Activated T-helper 17 cell treated with anti-CD3 and anti-CD28 coated beads, Interleukin-2, amount 50 U/mL, for 72 hours (primary cell): ENCODE results near the gene TSPAN3. TPM values are rescaled to one million over a fixed set of nuclear protein-coding genes. Genes with fewer than 3 reads are reported as not detected.
A peak's percentile ranks its signal among the peaks of the same experiment; 100 is the strongest.

ENCODE experiments used
- ATAC-seq: fragments of 150-1000 bp; cut with Tn5 transposase; replicated peaks from 2 replicates; pipeline ENCODE4 v1.10.0; 2021; ENCODE audit warnings: mild to moderate bottlenecking, moderate library complexity
- H3K27ac Mint-ChIP-seq: one replicate; pipeline ENCODE4 v1.8.0; 2022; ENCODE audit warnings: mixed read lengths
- H3K27me3 Mint-ChIP-seq: one replicate; pipeline ENCODE4 v1.8.0; 2022; ENCODE audit warnings: mixed read lengths
- H3K36me3 Mint-ChIP-seq: one replicate; pipeline ENCODE4 v1.8.0; 2022; ENCODE audit warnings: low read depth, mild to moderate bottlenecking, mixed read lengths
- H3K4me1 Mint-ChIP-seq: one replicate; pipeline ENCODE4 v1.8.0; 2022; ENCODE audit warnings: mixed read lengths
- H3K4me3 Mint-ChIP-seq: one replicate; pipeline ENCODE4 v1.8.0; 2022; ENCODE audit warnings: mild to moderate bottlenecking, mixed read lengths
- H3K9me3 Mint-ChIP-seq: one replicate; pipeline ENCODE4 v1.8.0; 2022; ENCODE audit warnings: mixed read lengths
- total RNA-seq, 2 donors: library from RNA; stranded (reverse); gene quantifications; one replicate each; pipeline ENCODE4 v1.2.3, GENCODE V29; 2022

TSPAN3 gene
- total RNA-seq, 2 donors from 2014 or later = 9.6 to 27.6 TPM

DNA sequence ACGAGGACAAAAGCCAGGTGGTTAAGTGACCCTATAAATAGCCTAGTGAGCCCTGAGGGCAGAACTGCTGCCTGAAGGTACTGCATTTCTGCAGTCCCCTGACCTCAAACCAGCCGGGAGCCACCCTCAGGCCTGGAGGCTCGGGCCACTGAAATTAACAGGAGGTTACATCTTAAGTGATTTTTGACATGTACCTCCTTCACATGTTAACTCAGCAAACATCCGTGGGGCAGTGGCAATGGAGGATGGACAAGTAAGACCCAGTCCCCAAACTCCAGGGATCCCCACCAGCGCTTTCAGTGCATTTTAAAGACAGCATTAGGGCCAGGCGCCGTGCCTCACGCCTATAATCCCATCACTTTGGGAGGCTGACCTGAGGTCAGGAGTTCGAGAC lies 49.8 kb downstream of the TSPAN3 start:
- peaks cover 71% of the 10 kb centered on the region for H3K36me3 Mint-ChIP-seq
- H3K27ac Mint-ChIP-seq = peak overlapping the region; percentile 90
- H3K4me1 Mint-ChIP-seq = peaks cover 38% of the 10 kb centered on the region

DNA sequence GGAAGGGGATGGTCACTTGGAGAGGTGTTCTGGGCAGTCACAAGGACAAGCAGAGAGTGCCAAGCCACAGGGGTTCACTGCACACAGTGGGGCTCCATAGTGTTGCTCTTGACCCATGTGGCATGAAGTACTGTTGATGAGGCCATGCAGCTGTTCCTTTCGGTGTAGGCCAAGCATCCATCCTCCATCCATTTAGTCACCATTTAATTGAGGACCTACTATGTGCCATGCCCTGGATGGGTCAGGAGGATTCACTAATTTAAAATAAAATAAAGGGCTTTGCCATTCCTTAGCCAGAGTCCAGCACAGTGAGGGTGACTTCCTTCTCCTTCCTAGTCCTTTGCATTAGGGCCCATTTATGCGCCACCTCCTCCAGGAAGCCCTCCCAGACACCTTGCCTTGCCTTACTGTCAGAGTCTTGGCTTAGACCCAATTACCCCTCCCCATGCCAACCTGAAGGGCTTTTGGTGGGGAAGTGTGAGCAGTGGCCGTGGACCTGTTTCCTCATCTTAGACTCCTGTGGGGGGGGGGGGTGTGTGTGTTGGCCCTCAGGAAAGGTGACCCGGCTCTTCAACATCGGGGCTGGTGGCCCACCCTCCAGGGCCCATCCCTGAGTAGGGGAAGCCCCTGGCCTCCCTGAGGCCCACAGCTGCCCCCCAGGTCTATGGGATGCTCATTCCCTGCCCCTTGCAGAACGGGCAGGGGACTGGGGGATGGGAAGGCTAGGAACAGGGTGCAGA lies 50.4 kb downstream of the TSPAN3 start:
- no peaks in the 10 kb centered on the region for H3K9me3 Mint-ChIP-seq
- peak overlapping the region; percentile 82 for H3K4me3 Mint-ChIP-seq
- no peaks in the 10 kb centered on the region for H3K27me3 Mint-ChIP-seq
- H3K4me1 Mint-ChIP-seq = peaks cover 39% of the 10 kb centered on the region
- H3K36me3 Mint-ChIP-seq = peaks cover 65% of the 10 kb centered on the region
- peak overlapping the region; percentile 90 for H3K27ac Mint-ChIP-seq
- ATAC-seq = no peak

More for the DNA sequence above, 49.8 kb downstream of the TSPAN3 start:
- no peaks in the 10 kb centered on the region for H3K9me3 Mint-ChIP-seq
- H3K27me3 Mint-ChIP-seq = no peaks in the 10 kb centered on the region
- H3K4me3 Mint-ChIP-seq = peak overlapping the region; percentile 82
- no peak for ATAC-seq

DNA sequence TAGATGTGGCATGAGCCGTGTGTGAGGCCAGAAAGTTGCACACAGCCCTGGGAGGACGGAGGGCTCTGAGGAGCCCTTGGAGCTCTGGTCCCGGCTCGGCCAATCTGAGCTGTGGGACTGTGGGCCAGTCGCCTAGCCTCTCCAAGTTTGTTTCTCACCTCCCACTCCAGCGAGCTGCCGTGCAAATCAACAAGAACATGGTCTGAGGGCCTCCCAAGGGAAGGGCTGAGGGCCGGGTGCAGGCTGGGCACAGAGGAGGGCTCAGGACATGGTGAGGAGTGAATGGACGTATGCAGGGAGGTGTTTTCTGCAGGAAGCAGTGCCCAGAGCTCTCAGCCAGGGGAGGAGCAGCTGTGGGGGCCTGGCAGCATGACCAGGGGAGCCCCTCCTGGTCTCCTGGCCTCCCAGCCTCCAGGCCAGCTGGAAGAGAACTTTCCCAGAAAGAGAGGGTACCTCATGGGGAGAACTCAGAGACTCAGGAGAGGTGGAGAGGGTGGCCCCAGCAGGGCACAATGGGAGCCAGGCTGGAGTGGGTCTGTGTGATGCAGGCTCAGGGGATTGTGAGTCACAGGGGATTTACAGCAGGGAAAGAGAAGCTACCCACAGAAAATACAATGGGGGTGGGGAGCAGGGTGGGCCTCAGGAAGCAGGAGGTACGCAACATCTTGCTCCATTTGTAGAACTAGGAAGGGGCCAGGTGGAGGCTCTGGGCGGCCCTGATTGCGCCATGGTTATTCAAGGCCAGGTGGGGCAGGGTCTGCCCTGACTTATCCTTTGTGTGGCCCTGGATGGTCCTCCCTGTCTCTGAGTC lies 51.2 kb downstream of the TSPAN3 start:
- no peaks in the 10 kb centered on the region for H3K27me3 Mint-ChIP-seq
- no peaks in the 10 kb centered on the region for H3K9me3 Mint-ChIP-seq
- H3K27ac Mint-ChIP-seq = peak overlapping the region; percentile 90
- peaks cover 66% of the 10 kb centered on the region for H3K36me3 Mint-ChIP-seq
- peaks cover 44% of the 10 kb centered on the region for H3K4me1 Mint-ChIP-seq
- peak; percentile 63 for ATAC-seq
- peak overlapping the region; percentile 82 for H3K4me3 Mint-ChIP-seq

DNA sequence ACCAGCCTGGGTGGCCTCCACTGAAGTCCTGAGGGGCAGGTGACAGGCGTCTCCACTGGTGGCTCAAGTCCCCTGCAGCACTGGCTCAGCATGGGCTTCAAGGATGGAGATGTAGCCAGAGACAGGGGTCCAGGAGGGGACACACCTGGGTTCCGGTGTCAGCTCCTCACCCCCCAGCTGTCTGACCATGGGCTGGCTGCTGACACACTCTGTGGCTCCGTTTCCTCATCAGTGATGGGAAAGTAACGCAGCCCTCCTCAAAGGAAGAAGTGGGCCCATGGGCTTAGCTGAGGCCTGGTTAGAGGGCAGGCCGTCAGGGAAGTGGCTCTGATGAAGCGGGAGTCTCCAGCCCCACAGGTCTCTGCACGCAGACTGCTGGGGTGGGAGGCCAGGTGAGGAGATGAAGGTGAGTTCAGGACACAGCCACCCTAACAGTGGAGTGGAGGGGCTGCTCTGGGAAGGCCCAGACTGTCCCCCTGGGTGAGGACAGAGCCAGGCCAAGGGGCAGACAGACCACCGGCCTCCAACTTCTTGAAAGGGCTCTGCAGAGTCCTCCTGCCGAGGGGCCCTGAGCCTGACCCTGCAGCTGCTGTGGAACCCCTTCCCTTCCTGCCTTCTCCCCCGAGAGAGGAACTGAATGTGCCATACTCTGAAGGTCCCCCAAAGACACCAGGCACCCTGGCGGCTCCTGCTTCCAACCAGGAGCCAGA lies 52.0 kb downstream of the TSPAN3 start:
- peak overlapping the region; percentile 90 for H3K27ac Mint-ChIP-seq
- H3K4me1 Mint-ChIP-seq = peaks cover 47% of the 10 kb centered on the region
- no peaks in the 10 kb centered on the region for H3K27me3 Mint-ChIP-seq
- ATAC-seq = no peak
- peak overlapping the region; percentile 82 for H3K4me3 Mint-ChIP-seq
- H3K36me3 Mint-ChIP-seq = peaks cover 73% of the 10 kb centered on the region
- H3K9me3 Mint-ChIP-seq = no peaks in the 10 kb centered on the region

DNA sequence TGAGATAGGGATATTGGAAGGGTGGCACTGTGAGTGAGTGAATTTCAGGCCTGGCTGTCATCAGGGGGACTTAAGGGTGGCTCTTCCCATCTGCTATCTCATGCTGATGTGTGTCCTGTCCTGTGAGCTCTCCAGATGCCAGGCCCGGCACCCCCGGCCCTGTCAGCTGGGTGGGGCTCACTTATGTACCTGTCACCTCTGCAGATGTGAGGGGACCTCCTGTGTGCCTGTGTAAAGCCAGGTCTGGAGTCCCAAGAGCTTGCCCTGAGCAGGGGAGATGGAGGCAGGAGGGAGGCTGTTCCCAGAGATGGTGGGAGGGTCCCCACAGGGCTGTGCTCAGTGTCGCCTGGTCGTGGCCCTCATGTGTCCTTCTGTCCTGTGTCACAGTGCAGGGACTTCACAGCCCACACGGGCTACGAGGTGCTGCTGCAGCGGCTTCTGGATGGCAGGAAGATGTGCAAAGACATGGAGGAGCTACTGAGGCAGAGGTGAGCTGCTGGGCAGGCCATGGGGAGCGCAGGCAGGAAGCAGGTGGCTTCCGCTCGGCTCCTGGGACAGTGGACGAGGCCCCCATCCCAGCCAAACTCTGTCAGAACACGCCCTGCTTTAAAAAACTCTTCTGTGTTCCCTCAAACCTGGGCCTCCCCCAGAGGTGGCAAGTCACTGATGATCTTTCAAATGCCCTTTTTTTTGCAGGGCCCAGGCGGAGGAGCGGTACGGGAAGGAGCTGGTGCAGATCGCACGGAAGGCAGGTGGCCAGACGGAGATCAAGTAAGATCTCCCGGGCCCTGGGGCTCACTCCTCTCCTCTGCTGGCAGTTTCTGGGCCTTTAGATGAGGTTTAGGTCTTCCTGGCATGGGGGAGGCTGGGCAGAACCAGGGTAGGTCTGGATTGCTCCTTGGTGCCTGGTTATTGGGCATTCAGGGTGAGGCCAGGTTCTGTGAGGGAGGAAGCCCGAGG lies 52.9 kb downstream of the TSPAN3 start:
- Mint-ChIP-seq H3K36me3 (peaks cover 73% of the 10 kb centered on the region), H3K9me3 (no peaks in the 10 kb centered on the region), H3K4me1 (peaks cover 50% of the 10 kb centered on the region), H3K27ac (peak overlapping the region; percentile 90), H3K4me3 (peak overlapping the region; percentile 82), H3K27me3 (no peaks in the 10 kb centered on the region)
- ATAC-seq = no peak

DNA sequence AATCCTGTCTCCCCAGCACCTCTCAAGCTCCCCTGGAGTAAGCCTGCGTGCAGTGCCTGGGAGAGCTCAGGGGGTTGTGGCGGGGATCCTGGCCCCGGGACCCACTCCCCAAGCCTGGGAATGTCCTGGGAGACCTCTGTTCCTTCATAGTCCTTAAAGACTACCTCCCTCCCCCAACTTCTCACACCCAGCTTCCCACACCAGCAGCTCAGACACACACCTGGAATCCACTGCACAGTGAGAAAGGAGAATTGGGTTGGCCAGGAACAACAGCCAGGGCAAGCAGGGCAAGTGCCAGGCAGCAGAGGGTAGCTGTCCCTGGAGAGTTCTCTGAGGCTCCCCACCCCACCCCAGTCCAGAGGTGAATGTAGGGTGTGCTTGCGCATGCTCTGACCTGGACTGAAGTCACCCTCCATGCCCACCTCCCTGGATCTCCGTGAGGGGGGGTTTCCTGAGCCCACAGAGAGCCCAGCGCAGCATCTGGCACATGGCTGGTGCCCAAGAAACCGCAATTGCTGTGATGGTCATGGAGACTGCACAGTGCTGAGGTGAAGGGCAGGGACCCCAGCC lies 53.7 kb downstream of the TSPAN3 start:
- Mint-ChIP-seq H3K4me1 (peaks cover 53% of the 10 kb centered on the region), H3K36me3 (peaks cover 69% of the 10 kb centered on the region)
- ATAC-seq = no peak

DNA sequence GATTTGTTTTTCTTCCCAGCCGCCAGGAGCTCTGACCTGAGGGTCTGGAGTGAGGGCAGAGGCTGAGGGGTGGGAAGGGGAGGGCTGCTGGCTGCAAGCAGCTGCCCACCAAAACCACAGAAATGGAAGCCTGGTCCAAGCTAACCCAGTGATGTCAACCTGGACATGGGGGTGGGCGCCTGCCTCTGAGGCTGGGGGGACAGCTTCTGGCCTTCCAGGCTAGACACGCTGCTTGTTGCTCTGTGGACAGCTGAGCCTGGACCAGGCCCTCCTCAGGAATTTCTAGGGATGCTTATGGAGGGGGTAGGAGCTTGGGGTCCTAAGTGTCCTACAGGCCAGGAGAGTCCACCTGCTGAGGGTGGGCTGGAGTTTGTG lies 54.6 kb downstream of the TSPAN3 start:
- H3K36me3 Mint-ChIP-seq = peaks cover 60% of the 10 kb centered on the region
- ATAC-seq = no peak
- no peaks in the 10 kb centered on the region for H3K27me3 Mint-ChIP-seq
- no peak overlapping the region for H3K4me3 Mint-ChIP-seq
- peak overlapping the region; percentile 58 for H3K27ac Mint-ChIP-seq
- H3K4me1 Mint-ChIP-seq = peaks cover 55% of the 10 kb centered on the region
- no peaks in the 10 kb centered on the region for H3K9me3 Mint-ChIP-seq

More for the DNA sequence above, 53.7 kb downstream of the TSPAN3 start:
- H3K27me3 Mint-ChIP-seq = no peaks in the 10 kb centered on the region
- H3K27ac Mint-ChIP-seq = peak overlapping the region; percentile 90
- H3K4me3 Mint-ChIP-seq = no peak overlapping the region
- no peaks in the 10 kb centered on the region for H3K9me3 Mint-ChIP-seq

DNA sequence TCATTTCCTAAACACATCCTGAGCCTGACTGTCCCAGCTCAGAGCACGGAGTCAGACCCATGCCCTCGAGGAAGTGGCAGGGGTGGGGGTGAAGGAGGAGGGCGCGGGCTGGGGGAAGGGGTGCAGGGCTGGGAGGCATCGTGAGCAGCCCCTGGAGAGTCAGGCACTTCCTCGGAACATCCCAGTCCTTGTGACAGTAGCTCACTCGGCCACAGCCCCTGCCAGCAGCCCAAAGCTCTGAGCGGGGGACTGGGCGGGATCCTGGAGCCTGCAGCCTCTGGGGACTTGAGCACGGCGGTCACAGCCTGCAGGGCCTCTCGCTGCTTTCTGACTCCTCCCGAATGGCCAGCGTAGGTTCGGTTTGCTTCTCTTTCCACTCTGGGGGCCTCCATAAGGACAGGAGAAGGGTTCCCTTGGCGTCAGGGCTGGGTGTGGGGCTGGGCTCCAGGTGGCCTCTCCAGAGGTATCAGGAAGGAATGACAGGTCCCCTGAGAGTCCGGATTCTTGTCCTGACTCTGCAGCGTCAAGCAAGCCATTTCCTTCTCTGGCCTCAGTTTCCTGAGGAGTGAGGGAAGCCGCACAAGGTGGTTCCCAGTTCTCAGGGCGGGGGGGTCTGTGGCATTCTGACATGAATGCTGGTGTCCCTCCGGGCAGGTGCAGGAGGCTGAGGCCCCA lies 55.1 kb downstream of the TSPAN3 start:
- Mint-ChIP-seq H3K9me3 (no peaks in the 10 kb centered on the region), H3K4me3 (peak overlapping the region; percentile 79), H3K4me1 (peaks cover 60% of the 10 kb centered on the region), H3K36me3 (peaks cover 58% of the 10 kb centered on the region), H3K27ac (peak overlapping the region; percentile 94), H3K27me3 (no peaks in the 10 kb centered on the region)
- no peak for ATAC-seq

DNA sequence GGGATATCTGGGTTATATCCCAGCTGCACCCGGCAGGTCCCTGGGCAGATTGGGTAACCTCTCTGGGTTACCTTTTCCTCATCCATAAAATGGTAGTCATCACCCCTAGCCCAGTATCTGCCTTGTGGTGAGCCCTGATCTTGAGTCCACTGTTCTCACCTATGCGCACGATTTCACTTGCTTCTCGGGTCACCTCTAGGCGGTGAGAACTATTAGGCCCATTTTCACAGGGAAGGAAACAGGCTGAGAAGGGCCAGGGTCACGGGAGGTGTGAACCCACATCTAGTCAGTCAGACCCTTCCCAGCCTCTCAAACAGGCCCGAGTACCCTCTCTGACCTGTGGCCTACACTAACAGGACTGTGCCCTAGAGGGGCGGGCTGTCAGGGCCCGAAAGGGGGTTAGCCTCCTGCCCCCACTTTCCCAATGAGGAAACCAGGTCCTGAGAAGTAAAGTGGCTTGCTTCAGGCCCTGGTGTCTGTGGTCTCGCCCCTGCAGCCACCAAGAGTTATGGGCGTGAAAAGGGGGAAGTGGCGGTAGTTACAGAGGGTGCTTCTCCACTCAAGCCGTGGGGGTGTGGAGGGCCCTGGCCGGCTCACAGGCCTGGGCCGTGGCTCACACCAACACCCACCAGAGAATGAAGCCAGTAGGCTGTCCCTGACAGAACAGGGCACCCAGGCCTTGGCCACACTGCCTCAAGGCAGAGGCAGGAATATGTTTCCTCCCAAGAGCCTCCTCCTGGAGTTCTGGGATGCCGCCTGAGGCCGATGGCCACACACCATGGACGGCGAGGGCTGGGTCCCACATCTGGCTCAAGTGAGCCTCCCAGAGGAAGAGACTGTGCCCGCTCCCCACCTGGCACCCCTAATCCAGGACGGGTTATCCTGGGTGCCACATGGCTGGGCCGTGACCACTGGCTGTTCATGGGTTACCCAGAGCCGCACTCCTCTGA lies 56.5 kb downstream of the TSPAN3 start:
- Mint-ChIP-seq H3K27ac (peak overlapping the region; percentile 94), H3K27me3 (no peaks in the 10 kb centered on the region), H3K4me3 (peak overlapping the region; percentile 79), H3K4me1 (peaks cover 59% of the 10 kb centered on the region), H3K36me3 (peaks cover 58% of the 10 kb centered on the region), H3K9me3 (no peaks in the 10 kb centered on the region)
- peak; percentile 58 for ATAC-seq

DNA sequence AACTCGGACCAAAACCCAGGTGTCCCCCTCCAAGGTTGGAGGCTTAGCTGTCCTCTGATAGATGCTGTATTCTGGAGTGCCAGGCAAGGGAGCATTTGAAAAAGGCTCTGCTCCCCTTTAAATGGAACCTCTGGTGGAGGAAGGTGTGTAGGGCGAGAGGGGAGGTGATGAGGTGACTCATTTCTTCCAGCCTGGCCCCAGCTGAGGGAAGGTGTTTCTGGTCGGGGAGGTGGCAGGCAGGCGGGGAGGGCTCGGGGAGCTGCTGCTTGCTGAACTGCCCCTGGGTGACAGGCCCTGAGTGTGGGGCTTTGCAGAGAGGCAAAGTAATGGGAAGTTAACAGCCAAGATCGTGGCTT lies 57.2 kb downstream of the TSPAN3 start:
- peak; percentile 87 for ATAC-seq
- peaks cover 53% of the 10 kb centered on the region for H3K36me3 Mint-ChIP-seq
- H3K4me3 Mint-ChIP-seq = peak overlapping the region; percentile 79
- H3K9me3 Mint-ChIP-seq = no peaks in the 10 kb centered on the region
- peak overlapping the region; percentile 94 for H3K27ac Mint-ChIP-seq
- no peaks in the 10 kb centered on the region for H3K27me3 Mint-ChIP-seq
- peaks cover 56% of the 10 kb centered on the region for H3K4me1 Mint-ChIP-seq

DNA sequence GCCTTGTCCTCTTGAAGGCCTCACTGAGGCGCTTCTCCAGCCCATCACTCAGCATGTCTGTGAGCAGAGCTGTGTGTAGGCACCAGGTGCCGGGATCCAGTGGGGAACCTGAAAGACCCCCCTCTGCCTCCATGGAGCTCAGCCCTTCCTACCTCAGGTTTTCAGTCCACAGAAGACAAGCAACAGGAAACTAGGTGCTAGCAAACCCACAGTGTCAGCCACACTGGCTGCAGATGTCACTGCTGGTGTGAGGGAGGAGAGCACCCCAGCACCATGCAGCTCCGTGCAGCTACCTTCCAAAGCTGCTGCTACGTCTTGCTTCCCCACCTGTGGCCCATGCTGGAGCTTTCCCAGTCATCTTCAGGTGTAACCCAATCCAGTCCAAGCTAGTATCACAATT lies 58.0 kb downstream of the TSPAN3 start:
- ATAC-seq = peak; percentile 42
- Mint-ChIP-seq H3K36me3 (peaks cover 50% of the 10 kb centered on the region), H3K27me3 (no peaks in the 10 kb centered on the region), H3K9me3 (no peaks in the 10 kb centered on the region), H3K4me1 (peaks cover 51% of the 10 kb centered on the region), H3K27ac (peak overlapping the region; percentile 94), H3K4me3 (peak overlapping the region; percentile 79)

DNA sequence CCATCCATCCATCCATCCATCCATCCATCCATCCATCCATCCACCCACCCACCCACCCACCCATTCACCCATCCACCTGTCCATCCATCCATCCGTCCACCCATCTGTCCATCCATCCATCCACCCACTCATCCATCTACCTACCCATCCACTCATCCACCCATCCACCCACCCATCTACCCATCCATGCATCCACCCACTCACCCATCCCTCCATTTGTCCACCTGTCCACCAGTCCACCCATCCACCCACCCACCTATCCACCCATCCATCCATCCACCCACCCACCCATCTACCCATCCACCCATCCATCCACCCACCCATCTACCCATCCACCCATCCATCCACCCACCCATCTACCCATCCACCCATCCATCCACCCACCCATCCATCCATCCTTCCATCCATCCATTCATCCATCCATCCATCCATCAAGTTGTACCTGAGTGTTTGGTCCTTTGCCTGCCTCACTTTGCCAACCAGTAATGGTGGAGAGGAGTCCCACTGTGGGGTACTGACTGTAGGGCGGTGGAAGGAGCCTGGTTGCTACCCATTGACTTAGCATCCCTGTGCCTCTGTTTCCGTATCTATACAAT lies 58.7 kb downstream of the TSPAN3 start:
- no peak for ATAC-seq
- Mint-ChIP-seq H3K4me3 (peak overlapping the region; percentile 79), H3K9me3 (no peaks in the 10 kb centered on the region), H3K4me1 (peaks cover 51% of the 10 kb centered on the region), H3K27ac (peak overlapping the region; percentile 94), H3K36me3 (peaks cover 45% of the 10 kb centered on the region), H3K27me3 (no peaks in the 10 kb centered on the region)
